Keratinocyte (primary cell): ENCODE data around the gene ADAM12. TPM values are rescaled to one million over a fixed set of nuclear protein-coding genes. Genes with fewer than 3 reads are reported as not detected.

Source experiments
- DNase-seq: peaks from one replicate; pipeline ENCODE4 v3.0.0-alpha.2; 2011; ENCODE audit warnings: low read depth, missing footprints, low spot score
- FAIRE-seq: peaks from 2 replicates; lab custom pipeline; 2011; peaks lifted over from hg19 to GRCh38; lab: Jason Lieb, UNC
- H2AFZ ChIP-seq: 2 replicates; pipeline ENCODE4 v1.6.0; 2012; ENCODE audit warnings: low read length, control low read depth, inconsistent platforms; ENCODE audit not compliant: control insufficient read depth
- H3K27ac ChIP-seq: 2 replicates; pipeline ENCODE4 v1.5.1; 2011; ENCODE audit warnings: low read length; ENCODE audit not compliant: control insufficient read depth, insufficient read depth
- H3K27me3 ChIP-seq: 3 replicates; pipeline ENCODE4 v1.6.0; 2011; ENCODE audit warnings: low read length; ENCODE audit not compliant: control insufficient read depth, insufficient read depth; ENCODE audit errors: extremely low read depth
- H3K36me3 ChIP-seq, 2 experiments: 2 replicates in 1 of 2; 3 replicates in 1 of 2; pipeline ENCODE4 v1.5.1; 2011; ENCODE audit warnings: low read length in 2 of 2, mild to moderate bottlenecking in 1 of 2; ENCODE audit not compliant: control insufficient read depth in 2 of 2, insufficient read depth in 2 of 2; ENCODE audit errors: extremely low read depth in 1 of 2
- H3K4me1 ChIP-seq: 3 replicates; pipeline ENCODE4 v1.5.1; 2011; ENCODE audit warnings: low read length; ENCODE audit not compliant: control insufficient read depth, insufficient read depth; ENCODE audit errors: extremely low read depth
- H3K4me2 ChIP-seq: 3 replicates; pipeline ENCODE4 v1.6.0; 2011; ENCODE audit warnings: low read depth, low read length; ENCODE audit not compliant: control insufficient read depth, insufficient read depth; ENCODE audit errors: extremely low read depth
- H3K4me3 ChIP-seq, 3 experiments: fragments of 200-600 bp in 1 of 3; sonication (generic) in 1 of 3; 2 replicates in 2 of 3; 3 replicates in 1 of 3; pipeline ENCODE4 v1.5.1; 2011 to 2016; ENCODE audit warnings: low read length in 3 of 3, mild to moderate bottlenecking in 3 of 3, control low read depth in 2 of 3, inconsistent platforms in 1 of 3, low read depth in 1 of 3, mixed read lengths in 1 of 3, mixed run types in 1 of 3, moderate library complexity in 1 of 3; ENCODE audit not compliant: control insufficient read depth in 2 of 3, insufficient read depth in 2 of 3; ENCODE audit errors: extremely low read depth in 1 of 3
- H3K79me2 ChIP-seq: 2 replicates; pipeline ENCODE4 v1.6.0; 2012; ENCODE audit warnings: low read length; ENCODE audit not compliant: control insufficient read depth, insufficient read depth
- H3K9ac ChIP-seq: 3 replicates; pipeline ENCODE4 v1.6.0; 2011; ENCODE audit warnings: low read length; ENCODE audit not compliant: control insufficient read depth, insufficient read depth; ENCODE audit errors: extremely low read depth
- H3K9me1 ChIP-seq: 3 replicates; pipeline ENCODE4 v1.6.0; 2011; ENCODE audit warnings: low read length; ENCODE audit not compliant: control insufficient read depth, insufficient read depth; ENCODE audit errors: extremely low read depth
- H3K9me3 ChIP-seq: 2 replicates; pipeline ENCODE4 v1.5.1; 2012; ENCODE audit warnings: low read depth, low read length; ENCODE audit not compliant: control insufficient read depth
- H4K20me1 ChIP-seq: 3 replicates; pipeline ENCODE4 v1.6.0; 2011; ENCODE audit warnings: low read length; ENCODE audit not compliant: control insufficient read depth, insufficient read depth; ENCODE audit errors: extremely low read depth
- EZH2 ChIP-seq: IDR thresholded peaks from one replicate; pipeline ENCODE4 v1.6.1; 2012; ENCODE audit warnings: inconsistent platforms, mild to moderate bottlenecking, low read length, moderate library complexity
- dilution Hi-C: fragments of 300-500 bp; cut with MboI; formaldehyde crosslinking; loops from one replicate; pipeline ENCODE4 v1.7.0; 2020; ENCODE audit warnings: low sequenced_read_pairs; ENCODE audit not compliant: extremely low pct_ligation_motif_present
- polyA plus RNA-seq, 5 experiments: library from polyadenylated mRNA; depleted of rRNA in 3 of 5; stranded (reverse) in 3 of 5; stranded (forward) in 1 of 5; unstranded in 1 of 5; fragments of >200 nt; gene quantifications; 1 replicate in 1 of 5; 2 replicates in 3 of 5; 3 replicates in 1 of 5; pipeline versions ENCODE4 v1.2.1 to v1.2.3, GENCODE V29; 2011 to 2012; ENCODE audit warnings: missing spikeins in 2 of 5, low read depth in 1 of 5, low replicate concordance in 1 of 5
- TF ChIP-seq, protein P1 (sequence below), 3 experiments: IDR thresholded peaks in 1 of 3; conservative IDR thresholded peaks in 1 of 3; optimal IDR thresholded peaks in 1 of 3; 2 replicates in 2 of 3; 3 replicates in 1 of 3; pipeline versions ENCODE3 to v1.5.1; 2011; ENCODE audit warnings: low read length in 3 of 3, mild to moderate bottlenecking in 3 of 3, moderate library complexity in 2 of 3, control low read depth in 1 of 3, inconsistent platforms in 1 of 3; ENCODE audit not compliant: insufficient read depth in 2 of 3; ENCODE audit errors: extremely low read depth in 1 of 3

Gene ADAM12
- polyA plus RNA-seq, 1 donor (not counting 4 experiments of a cell fraction or from before 2014, with no cell fraction given), result 0.07 TPM

DNA sequence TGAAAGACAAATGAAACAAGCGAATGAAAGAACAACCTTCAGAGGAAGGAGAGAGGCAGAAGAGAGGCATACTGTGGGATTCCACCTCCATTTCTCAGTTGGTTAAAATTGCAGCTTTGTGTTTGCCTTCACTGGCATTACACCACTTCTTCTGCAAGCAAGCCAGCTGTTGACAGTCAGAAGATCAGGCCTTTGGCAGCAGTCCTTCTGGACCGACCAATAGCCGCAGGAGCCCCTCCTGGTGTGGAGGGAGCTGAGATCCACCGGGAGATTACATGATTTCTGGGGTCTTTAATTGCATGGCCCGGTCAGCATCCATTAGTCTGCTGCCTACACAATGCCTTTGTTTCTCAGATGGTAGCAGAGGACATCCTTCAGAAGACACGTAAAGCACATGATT, 206.7 kb downstream of the ADAM12 start:
- no peak for DNase-seq
- Histone ChIP-seq H3K9me3 (no peaks in the 10 kb centered on the region), H3K4me2 (no peak overlapping the region), H3K9me1 (no peaks in the 10 kb centered on the region), H3K36me3 (no peaks in the 10 kb centered on the region), H3K4me1 (no peaks in the 10 kb centered on the region), H2AFZ (no peak overlapping the region), H3K27ac (no peak overlapping the region), H3K9ac (no peak overlapping the region), H4K20me1 (no peaks in the 10 kb centered on the region), H3K27me3 (no peaks in the 10 kb centered on the region), H3K4me3 (no peak overlapping the region), H3K79me2 (no peaks in the 10 kb centered on the region)
- dilution Hi-C loops, result no loop called here
- TF ChIP-seq EZH2, result no peak
- TF ChIP-seq, protein P1, sequence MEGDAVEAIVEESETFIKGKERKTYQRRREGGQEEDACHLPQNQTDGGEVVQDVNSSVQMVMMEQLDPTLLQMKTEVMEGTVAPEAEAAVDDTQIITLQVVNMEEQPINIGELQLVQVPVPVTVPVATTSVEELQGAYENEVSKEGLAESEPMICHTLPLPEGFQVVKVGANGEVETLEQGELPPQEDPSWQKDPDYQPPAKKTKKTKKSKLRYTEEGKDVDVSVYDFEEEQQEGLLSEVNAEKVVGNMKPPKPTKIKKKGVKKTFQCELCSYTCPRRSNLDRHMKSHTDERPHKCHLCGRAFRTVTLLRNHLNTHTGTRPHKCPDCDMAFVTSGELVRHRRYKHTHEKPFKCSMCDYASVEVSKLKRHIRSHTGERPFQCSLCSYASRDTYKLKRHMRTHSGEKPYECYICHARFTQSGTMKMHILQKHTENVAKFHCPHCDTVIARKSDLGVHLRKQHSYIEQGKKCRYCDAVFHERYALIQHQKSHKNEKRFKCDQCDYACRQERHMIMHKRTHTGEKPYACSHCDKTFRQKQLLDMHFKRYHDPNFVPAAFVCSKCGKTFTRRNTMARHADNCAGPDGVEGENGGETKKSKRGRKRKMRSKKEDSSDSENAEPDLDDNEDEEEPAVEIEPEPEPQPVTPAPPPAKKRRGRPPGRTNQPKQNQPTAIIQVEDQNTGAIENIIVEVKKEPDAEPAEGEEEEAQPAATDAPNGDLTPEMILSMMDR (optimal IDR thresholded peaks at IDR 0.05 in 1 of 3, IDR thresholded peaks at IDR 0.05 in 1 of 3, conservative IDR thresholded peaks at IDR 0.05 in 1 of 3; ENCODE audit: extremely low read depth in 1 of 3, insufficient read depth in 2 of 3, low read length in 3 of 3), result no peak
- FAIRE-seq, result no peak

DNA sequence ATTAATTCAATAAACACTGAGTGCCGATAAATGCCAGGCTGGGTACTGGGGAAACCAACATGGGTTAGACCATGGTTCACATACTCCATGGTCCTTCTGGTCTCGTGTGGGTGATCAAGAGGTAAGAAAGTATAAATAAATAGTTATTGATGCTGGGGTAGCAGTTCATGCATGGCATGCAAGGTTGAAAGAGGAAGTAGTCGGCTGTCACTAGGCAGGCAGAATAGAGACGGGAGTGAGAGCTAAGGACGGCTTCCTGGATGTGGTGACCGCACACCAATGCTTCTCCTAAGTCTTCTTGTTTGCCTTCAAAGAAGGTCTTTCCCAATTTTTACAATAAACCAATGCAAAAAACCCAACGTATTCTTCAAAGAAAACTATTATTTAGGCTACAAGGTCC, 208.6 kb downstream of the ADAM12 start:
- FAIRE-seq (no peak), DNase-seq (no peak)
- H3K4me3 ChIP-seq, result no peak overlapping the region
- no peaks in the 10 kb centered on the region for H3K27me3 ChIP-seq
- no peaks in the 10 kb centered on the region for H3K9me3 ChIP-seq
- no peak overlapping the region for H3K27ac ChIP-seq
- no peaks in the 10 kb centered on the region for H3K4me1 ChIP-seq
- TF ChIP-seq EZH2, result no peak
- TF ChIP-seq, protein P1 (optimal IDR thresholded peaks at IDR 0.05 in 1 of 3, IDR thresholded peaks at IDR 0.05 in 1 of 3, conservative IDR thresholded peaks at IDR 0.05 in 1 of 3; ENCODE audit: extremely low read depth in 1 of 3, insufficient read depth in 2 of 3, low read length in 3 of 3), result no peak
- no peaks in the 10 kb centered on the region for H4K20me1 ChIP-seq
- no peak overlapping the region for H3K9ac ChIP-seq
- H3K4me2 ChIP-seq, result no peak overlapping the region
- no peaks in the 10 kb centered on the region for H3K79me2 ChIP-seq
- no peaks in the 10 kb centered on the region for H3K9me1 ChIP-seq
- no peak overlapping the region for H2AFZ ChIP-seq
- dilution Hi-C loops, result no loop called here
- no peaks in the 10 kb centered on the region for H3K36me3 ChIP-seq
